ENCODE data around the gene SNX8.

Gene SNX8

GRCh38 chr7:2229467-2229866 lies 84.8 kb downstream of the SNX8 start:
- Histone ChIP-seq H3K27me3 (ENCODE audit: insufficient read depth, low read depth) (no peaks in the 10 kb centered on the region), H2AFZ (ENCODE audit: low read depth) (no peak overlapping the region), H3K79me2 (ENCODE audit: insufficient read depth, low read depth) (peaks cover 39% of the 10 kb centered on the region; the same call in 1 of the 2 replicates), H3K4me2 (no peak overlapping the region), H3K36me3 (ENCODE audit: insufficient read depth) (peaks cover 5% of the 10 kb centered on the region; the same call in 1 of the 2 replicates), H4K20me1 (ENCODE audit: insufficient read depth) (peaks cover 3% of the 10 kb centered on the region; the same call in 1 of the 2 replicates), H3K4me1 (ENCODE audit: low read depth, poor library complexity, severe bottlenecking) (peaks cover 15% of the 10 kb centered on the region), H3K9ac (no peak overlapping the region), H3K4me3 (IDR thresholded peaks at IDR 0.05; ENCODE audit: insufficient read depth, low read depth, low read length) (no peak overlapping the region), H3K27ac (no peak overlapping the region)
- TF ChIP-seq CTCF (conservative IDR thresholded peaks at IDR 0.05; ENCODE audit: low read depth, low read length): no peak

- Histone ChIP-seq H3K9ac (no peak overlapping the region), H3K4me2 (no peak overlapping the region), H3K79me2 (ENCODE audit: insufficient read depth, low read depth) (peaks cover 39% of the 10 kb centered on the region; the same call in 1 of the 2 replicates), H3K27me3 (ENCODE audit: insufficient read depth, low read depth) (no peaks in the 10 kb centered on the region), H3K36me3 (ENCODE audit: insufficient read depth) (peaks cover 5% of the 10 kb centered on the region; the same call in 1 of the 2 replicates), H3K4me1 (ENCODE audit: low read depth, poor library complexity, severe bottlenecking) (peaks cover 15% of the 10 kb centered on the region), H4K20me1 (ENCODE audit: insufficient read depth) (peaks cover 3% of the 10 kb centered on the region; the same call in 1 of the 2 replicates), H2AFZ (ENCODE audit: low read depth) (no peak overlapping the region), H3K4me3 (IDR thresholded peaks at IDR 0.05; ENCODE audit: insufficient read depth, low read depth, low read length) (no peak overlapping the region), H3K27ac (no peak overlapping the region)
- no peak for TF ChIP-seq CTCF (conservative IDR thresholded peaks at IDR 0.05; ENCODE audit: low read depth, low read length)
Measured at GRCh38 chr7:2228921-2229320, 85.3 kb downstream of the SNX8 start.

- H4K20me1 ChIP-seq (ENCODE audit: insufficient read depth): peaks cover 3% of the 10 kb centered on the region; the same call in 1 of the 2 replicates
- no peak overlapping the region for H3K4me3 ChIP-seq (IDR thresholded peaks at IDR 0.05; ENCODE audit: insufficient read depth, low read depth, low read length)
- H3K27ac ChIP-seq: no peak overlapping the region
- no peak overlapping the region for H3K4me2 ChIP-seq
- peaks cover 39% of the 10 kb centered on the region; the same call in 1 of the 2 replicates for H3K79me2 ChIP-seq (ENCODE audit: insufficient read depth, low read depth)
- H3K27me3 ChIP-seq (ENCODE audit: insufficient read depth, low read depth): no peaks in the 10 kb centered on the region
- H3K4me1 ChIP-seq (ENCODE audit: low read depth, poor library complexity, severe bottlenecking): peaks cover 11% of the 10 kb centered on the region
- H2AFZ ChIP-seq (ENCODE audit: low read depth): no peak overlapping the region
- TF ChIP-seq CTCF (conservative IDR thresholded peaks at IDR 0.05; ENCODE audit: low read depth, low read length): no peak
- H3K36me3 ChIP-seq (ENCODE audit: insufficient read depth): peaks cover 5% of the 10 kb centered on the region; the same call in 1 of the 2 replicates
- H3K9ac ChIP-seq: no peak overlapping the region
Measured at GRCh38 chr7:2227699-2228098, 86.5 kb downstream of the SNX8 start.

GRCh38 chr7:2225830-2226229 lies 88.4 kb downstream of the SNX8 start:
- no peak overlapping the region for H2AFZ ChIP-seq (ENCODE audit: low read depth)
- peaks cover 22% of the 10 kb centered on the region; the same call in 1 of the 2 replicates for H3K79me2 ChIP-seq (ENCODE audit: insufficient read depth, low read depth)
- no peak overlapping the region for H3K4me2 ChIP-seq
- H3K36me3 ChIP-seq (ENCODE audit: insufficient read depth): peaks cover 12% of the 10 kb centered on the region; the same call in 1 of the 2 replicates
- peaks cover 1% of the 10 kb centered on the region for H3K4me1 ChIP-seq (ENCODE audit: low read depth, poor library complexity, severe bottlenecking)
- no peaks in the 10 kb centered on the region for H3K27me3 ChIP-seq (ENCODE audit: insufficient read depth, low read depth)
- peaks cover 2% of the 10 kb centered on the region; the same call in 1 of the 2 replicates for H4K20me1 ChIP-seq (ENCODE audit: insufficient read depth)
- TF ChIP-seq CTCF (conservative IDR thresholded peaks at IDR 0.05; ENCODE audit: low read depth, low read length): no peak
- H3K4me3 ChIP-seq (IDR thresholded peaks at IDR 0.05; ENCODE audit: insufficient read depth, low read depth, low read length): no peak overlapping the region
- no peak overlapping the region for H3K27ac ChIP-seq
- H3K9ac ChIP-seq: no peak overlapping the region

All from KMS-11 (cell line).